OCI-LY1 (cell line): ENCODE data around the gene PTRHD1.

Source experiments
- CTCF ChIP-seq: fragments of 200-600 bp; sonication (generic), shearing (Covaris generic); IDR thresholded peaks from 2 replicates; pipeline ENCODE4 v1.5.1; 2017; ENCODE audit warnings: mild to moderate bottlenecking, antibody characterized with exemption, low read length, moderate library complexity, mixed read lengths
- EZH2 ChIP-seq: fragments of 200-600 bp; sonication (generic), shearing (Covaris generic); IDR thresholded peaks from 2 replicates; pipeline ENCODE4 v1.8.0; 2017; ENCODE audit warnings: borderline replicate concordance, mixed run types, mild to moderate bottlenecking, antibody characterized with exemption, low read length, moderate library complexity, mixed read lengths

- no peak for TF ChIP-seq EZH2
- no peak for TF ChIP-seq CTCF
Observed at GRCh38 chr2:24833821-24834732, 40.9 kb upstream of the PTRHD1 start.
